Suppressor macrophage treated with lipopolysaccharide for 4 hours (primary cell): ENCODE measurements around the gene VSTM2L.

Experiments
- DNase-seq: peaks from one replicate; pipeline ENCODE4 v3.0.0-alpha.2; 2020

VSTM2L gene

DNA sequence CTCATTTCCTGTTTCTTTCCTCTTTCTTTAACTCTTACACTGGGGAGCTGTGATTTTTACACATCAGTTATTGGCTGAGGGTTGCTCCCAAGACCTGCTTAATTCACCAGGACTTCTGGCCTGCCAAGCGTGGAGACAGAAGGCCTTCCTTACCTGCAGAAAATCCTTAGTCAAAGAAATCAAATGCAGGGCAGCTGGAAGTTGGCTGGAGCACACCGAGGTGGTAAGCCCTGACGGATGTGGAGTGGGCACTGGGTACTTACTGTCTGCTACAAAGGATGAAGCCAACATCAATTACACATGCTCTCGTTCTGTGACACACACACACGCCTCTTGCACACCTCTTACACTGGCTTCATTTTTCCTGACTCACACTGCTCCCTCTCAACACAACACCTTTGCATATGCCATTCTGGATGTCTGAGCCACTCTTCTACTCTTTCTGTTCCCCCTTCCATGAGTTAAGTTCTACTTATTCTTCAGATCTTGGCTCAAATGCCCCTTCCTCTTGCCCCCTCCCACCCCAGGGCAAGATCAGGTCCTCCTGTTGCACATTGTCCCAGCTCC, 68.7 kb downstream of the VSTM2L start:
- DNase-seq: no peak

DNA sequence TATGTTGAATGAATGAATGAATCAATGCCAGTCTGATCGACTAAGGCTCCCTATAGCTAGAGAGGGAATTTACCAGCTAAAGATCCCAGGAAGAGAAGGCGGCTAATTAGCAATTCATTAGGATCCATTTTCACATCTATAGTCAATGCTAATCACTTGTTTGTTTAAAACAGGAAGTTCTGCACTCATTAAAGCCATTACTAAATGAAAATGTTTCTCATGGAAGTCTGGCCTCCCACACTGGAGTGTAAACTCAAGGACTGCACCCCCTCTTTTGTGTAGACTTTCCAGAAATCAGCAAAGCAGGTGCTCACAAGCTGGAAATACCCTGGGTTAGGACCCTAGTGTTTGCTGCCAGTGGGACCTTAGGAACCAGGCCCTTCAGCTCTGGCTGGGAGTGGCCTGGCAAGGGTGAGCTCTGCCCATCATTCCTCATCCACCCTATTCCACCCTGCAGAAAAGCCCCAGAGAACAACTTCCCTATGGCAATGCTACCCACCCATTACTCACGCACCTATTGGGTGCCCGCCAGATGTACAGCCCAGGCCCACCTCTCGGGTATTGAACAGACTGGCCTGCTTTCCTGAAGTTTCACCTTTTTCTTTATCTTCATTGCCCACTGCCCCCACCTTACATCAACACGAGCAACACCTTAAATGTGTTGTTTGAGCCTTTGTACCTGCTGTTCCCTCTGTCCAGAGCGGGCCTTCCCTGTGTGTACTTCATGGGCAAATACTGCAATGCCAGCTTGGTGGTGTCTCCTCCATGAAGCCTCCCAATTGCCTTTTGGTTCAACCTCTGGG, 69.5 kb downstream of the VSTM2L start:
- DNase-seq: no peak

- DNase-seq: no peak
These were observed 70.4 kb downstream of the VSTM2L start for GRCh38 chr20:37973059-37973910.

DNA sequence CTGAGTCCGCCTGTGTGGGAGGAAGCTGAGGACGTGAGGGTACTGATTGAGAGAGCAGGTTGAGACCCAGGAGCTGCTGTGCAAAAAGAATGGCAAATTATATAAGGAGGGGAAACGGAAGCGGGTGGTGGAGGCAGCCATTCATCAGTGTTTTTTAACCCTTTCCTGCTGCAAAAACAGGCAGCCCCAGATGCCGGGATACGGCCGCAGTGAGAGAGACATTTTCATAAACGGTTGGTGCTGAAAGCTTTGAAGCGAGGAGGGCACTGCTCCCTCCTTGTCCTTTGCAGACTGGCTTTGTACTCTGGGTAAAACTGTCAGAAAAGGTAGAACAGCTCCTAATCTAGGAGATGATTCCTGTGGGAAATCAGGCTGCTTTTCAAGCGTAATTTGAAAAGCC, 74.0 kb downstream of the VSTM2L start:
- no peak for DNase-seq

DNA sequence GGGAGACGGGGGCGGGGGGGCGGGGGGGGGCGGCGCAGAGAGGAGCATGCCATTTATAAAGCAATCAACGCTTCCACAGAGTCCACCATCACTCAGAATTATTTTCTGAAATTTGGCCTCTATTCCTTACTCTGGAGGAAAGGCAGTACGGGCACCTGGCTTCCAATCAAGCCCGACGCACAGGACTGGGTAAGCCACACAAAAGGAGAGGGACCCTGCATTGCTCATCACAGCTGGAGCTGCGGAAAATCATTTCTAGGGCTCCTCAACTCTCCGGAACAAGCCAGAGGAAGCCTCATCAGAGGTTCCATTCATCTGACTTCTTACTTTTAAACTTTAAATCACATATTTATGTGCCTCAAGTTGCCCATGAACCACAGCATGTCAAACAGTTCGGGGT, 74.4 kb downstream of the VSTM2L start:
- DNase-seq: no peak

DNA sequence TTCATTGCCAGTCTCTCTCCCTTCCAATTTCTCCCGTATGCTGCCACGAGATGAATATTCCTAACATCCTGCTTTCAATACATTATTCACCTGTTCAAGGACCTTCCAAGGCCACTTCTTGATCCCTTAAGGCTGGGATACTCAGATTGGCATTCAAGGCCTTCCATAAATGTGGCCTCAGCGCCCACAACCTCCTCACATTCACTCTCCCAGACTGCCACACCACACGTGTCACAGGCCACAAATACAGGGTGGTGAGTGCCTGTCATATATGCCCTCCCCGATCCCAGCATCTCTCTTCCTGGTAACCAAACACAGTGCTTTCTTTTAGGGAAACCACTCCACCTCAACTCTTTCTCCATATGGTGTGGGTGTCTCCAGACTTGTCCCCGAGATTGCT, 74.9 kb downstream of the VSTM2L start:
- no peak for DNase-seq

GRCh38 chr20:37979021-37979985, 76.4 kb downstream of the VSTM2L start:
- no peak for DNase-seq

DNA sequence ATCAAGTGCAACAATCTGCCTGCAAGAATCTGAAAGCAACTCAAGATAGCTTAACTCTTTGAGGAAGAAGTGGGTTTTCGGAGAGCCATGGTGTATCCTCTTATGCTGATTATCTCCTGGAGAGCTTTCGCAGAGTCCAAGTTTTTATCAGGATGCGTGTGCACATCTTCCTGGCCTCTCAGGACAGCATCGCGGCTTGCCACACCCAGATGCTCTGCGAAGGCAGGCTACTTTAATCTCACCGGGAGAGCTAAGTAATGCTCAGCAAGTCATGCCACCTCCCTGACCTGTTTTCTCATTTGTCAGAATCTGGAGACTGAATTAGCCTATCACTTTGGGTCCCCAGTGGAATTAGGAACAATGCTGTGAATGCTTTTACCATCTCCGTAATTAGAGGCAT, 77.5 kb downstream of the VSTM2L start:
- no peak for DNase-seq

DNA sequence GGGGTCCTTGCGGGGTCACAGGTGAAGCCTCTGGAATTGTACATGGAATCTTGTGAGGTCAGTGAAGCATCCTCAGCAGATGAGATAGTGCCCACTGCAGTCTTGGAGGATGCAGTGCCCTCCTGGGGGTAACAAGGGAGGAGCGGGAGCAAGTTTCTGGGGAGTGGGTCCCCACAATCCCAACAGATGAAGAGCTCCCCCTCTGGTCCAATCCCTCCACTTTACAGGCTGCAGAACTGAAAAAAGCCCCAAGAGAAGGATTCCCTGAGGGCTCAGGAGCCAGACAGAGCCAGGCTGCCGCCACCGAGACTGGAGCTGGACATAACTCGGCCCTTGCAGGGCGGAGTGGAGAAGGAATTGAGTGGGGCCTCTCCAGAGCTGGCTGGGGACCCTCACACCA, 77.9 kb downstream of the VSTM2L start:
- DNase-seq: no peak

DNA sequence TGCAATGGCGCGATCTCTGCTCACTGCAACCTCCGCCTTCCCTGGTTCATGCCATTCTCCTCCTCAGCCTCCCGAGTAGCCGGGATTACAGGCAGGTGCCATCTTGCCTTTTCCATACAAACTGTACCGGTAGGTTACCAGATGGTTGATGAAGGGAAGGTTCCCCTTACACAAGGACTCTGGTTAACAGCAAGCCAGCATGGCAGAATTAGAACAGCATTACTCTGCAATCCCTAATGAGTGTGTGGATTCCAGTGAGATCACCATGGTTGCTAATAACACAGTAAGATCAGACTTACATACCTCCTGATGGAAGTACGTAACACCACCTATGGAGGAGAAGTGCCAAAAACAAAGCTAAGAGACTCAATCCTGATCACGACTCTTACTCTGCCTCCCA, 78.6 kb downstream of the VSTM2L start:
- no peak for DNase-seq

- no peak for DNase-seq
These were observed 80.4 kb downstream of the VSTM2L start for GRCh38 chr20:37983286-37983685.

GRCh38 chr20:37984018-37984785, 81.3 kb downstream of the VSTM2L start:
- DNase-seq: no peak

DNA sequence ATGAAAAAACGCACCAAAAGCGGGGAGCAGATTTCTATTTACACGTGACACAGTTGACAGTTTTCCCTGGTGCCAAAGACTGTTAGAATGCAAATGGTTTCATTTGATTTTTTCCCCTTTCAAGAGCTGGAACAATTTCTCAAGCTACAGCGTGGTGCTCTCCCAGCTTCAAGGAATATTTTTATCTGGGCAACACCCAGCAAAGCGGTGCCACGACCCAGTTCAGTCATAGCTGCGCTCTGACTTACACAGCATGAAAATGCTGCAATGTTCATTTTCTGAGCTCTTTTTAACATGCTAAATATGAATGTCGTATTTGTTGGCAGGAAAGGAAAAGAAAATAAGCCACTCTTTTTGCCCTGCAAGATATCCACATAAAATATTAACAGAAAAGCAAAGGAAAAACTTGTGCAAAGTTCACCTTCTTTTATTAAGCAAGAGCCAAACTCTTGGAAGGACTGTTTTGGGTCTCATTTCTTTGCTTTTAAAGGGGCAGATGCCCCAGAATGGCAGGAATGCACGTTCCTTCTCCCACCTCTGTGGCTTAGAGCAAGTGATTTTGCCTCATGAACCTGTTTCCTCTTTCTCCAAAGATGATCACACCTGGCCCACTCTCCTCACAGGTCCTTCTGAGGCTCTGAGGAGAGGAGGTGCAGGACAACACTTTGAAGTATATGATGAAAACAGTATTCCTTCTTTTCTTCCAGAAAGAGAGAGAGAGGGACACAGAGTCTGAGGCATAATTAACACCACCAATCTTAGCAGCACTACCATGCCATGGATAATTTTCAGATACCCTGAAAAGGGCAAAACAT, 83.3 kb downstream of the VSTM2L start:
- no peak for DNase-seq

GRCh38 chr20:37986873-37987601, 84.1 kb downstream of the VSTM2L start:
- DNase-seq: no peak

- no peak for DNase-seq
These were observed 84.8 kb downstream of the VSTM2L start for GRCh38 chr20:37987602-37988290.

- DNase-seq: no peak
These were observed 85.5 kb downstream of the VSTM2L start for GRCh38 chr20:37988306-37988954.

- DNase-seq: peak; percentile 30
These were observed 86.8 kb downstream of the VSTM2L start for GRCh38 chr20:37989601-37990295.

DNA sequence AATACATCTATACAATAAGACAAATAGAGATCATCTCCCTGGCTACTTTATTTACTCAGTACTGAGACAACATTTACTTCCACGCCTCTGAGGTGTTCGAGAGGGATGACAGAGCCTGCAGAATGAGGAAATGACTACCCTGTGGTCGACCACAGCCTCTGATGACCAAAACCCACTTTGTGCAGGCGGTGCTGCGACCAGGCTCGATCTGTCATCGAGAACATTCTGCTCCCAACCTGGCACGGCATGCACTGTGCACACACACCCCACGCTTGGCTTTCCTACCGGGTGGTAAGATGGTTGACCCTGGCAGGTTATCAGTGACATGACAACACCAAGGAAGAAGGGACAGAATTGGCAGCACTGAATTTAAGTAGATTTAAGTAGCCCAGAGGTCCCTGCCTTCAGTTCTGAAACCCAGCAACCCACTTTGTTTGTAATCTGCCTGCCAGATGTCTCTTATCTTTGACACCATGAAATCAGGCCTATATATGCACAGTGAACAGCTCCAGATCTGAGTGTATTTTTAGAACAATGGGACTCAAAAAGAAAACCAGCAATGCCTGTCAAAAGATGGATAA, 87.7 kb downstream of the VSTM2L start:
- peak; percentile 84 for DNase-seq
